ENCODE results near the gene GALNT18.

GALNT18 gene

DNA sequence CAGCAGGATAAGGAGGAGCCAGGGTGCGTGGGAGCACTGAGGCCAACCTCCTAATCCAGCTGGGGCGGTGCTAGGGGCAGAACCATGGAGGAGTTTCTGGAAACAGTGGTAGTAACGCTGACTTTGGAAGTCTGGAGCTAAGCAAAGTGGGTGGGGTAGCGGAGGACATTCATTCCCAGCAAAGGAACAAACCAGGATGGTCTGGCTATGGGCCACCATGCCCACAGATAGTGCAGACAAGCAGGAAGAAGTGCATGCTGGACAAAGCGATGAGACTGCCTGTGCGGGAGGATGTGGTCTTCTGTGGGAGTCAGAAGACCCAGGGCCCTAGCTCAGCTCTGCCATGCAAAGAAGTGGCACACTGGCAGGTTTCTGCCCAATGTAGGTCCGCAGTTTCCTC is 197.1 kb downstream of the GALNT18 start:
- DNase-seq (ENCODE audit: low read depth, low spot score) = no peak
- no peak overlapping the region for H3K27ac ChIP-seq

DNA sequence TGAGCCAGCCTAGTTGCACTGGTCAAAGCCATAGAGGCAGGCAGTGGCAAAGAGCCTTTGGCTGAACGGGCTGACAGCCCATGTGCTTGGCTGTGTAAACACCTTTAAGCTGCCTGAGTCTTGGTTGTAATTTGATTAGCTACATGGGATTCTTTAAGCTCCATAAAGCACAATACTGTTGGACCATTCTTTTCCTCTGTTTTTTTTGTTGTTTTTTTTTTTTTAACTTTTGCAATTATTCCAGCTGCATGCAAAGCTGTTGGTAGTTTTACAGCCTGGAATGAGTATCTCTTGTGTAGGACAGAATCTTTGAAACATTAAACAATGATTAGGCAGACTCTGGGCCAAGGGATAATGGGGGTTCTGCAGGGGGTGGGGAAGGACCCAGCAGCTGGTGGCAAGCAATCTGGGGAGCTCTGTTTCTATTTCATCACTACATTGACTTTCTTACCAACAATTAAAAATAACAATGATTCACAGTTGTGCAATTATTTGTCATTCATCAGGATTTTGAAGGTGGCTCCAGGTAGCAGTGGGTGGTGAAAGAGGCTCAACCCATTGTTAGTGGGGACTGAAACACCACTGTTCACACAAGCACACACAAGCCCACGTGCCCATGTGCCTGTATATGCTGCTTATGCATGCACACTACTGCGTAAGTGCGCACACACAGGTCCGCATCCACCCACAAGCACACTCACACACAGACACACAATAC is 199.2 kb downstream of the GALNT18 start:
- peak; percentile 48 for DNase-seq (ENCODE audit: low read depth, low spot score)
- no peak overlapping the region for H3K27ac ChIP-seq

DNA sequence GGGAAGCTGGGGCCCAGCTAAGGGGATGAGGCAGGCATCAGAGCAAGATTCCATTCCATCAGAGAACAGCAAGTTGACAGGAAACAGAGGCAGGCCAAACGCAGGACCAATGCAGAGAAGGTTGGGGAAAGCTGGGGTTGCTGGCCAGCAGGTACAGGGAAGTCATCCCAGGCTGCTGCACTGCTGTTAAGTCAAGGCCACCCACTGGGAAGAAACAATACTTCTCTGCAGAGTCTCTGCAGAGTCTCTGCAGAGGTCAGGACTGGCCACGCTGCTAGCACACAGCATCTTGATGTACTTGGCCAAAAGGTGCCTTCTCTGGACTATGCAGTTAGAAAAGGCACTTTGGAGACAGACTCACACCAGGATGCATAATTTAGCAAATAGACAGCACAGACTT is 200.3 kb downstream of the GALNT18 start:
- no peak for DNase-seq (ENCODE audit: low read depth, low spot score)
- H3K27ac ChIP-seq = no peak overlapping the region

DNA sequence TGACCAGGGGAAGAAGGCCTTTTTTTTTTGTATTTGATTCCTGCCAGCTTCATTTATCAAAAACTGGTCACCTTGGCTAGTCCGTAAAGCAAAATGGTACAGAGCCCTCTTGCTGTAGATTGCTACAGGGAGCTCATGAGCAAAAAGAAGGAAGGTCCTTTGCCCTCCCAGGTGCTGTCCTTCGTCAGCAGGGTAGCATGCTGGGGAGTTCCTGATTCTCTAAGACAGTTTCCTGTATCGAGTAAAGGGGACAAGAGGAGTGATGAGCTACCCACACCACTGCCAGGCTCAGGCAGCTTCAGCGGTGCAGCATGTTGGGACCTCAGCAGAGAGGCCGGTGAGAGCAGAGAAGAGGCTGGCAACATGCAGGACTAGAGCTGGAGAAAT is 200.9 kb downstream of the GALNT18 start:
- no peak overlapping the region for H3K27ac ChIP-seq
- no peak for DNase-seq (ENCODE audit: low read depth, low spot score)

DNA sequence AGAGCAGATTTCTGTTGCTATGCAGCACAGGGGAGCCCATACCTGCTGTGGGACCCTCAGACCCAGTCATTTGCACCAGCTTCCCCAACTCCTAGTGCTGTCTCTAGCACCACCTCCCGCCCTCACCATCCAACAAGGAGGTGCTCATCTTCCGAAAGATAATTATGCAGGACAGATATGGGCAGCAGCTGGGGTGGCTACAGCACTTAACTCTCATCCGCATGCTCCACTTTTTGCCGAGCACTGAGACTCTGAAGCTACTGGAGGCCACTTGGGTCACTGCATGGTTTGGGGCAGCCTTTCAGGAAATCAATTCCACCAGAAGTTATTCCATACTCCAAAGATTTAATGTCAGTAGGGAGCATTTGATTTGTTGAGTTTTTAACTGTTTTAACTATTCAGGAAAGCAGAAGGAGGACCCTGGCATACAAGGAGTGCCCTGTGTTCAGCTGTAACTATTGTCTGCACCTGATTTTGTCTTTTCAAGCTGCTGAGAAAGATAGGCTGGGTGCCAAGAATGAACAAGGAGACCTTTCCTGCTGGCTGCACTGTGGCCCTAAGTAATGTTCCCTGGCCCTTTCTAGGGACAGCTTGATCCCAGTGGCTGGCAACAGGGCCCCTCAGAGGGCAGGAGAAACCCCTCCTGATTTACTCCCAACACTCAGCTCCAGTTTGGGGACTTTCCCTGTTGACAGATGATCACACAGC is 201.5 kb downstream of the GALNT18 start:
- DNase-seq (ENCODE audit: low read depth, low spot score) = no peak
- H3K27ac ChIP-seq = no peak overlapping the region

DNA sequence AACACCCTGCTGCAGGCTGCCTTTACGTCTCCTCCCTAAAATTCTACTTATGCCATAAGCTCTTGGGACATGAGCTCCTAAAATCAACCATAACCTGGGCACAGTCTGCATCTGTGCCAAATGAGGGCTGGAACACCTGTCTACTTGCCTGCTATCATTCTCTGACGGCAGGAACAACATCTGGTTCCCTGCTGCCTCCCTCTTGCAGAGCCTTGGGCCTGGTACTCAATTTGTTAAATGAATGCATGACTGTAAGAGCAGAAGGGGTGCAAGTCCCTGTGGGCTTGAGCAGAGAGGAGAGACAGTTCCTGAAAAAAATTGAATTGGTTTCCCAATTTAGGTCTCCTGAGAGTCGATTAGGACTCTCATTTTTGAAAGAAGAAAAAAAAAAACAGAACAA is 202.1 kb downstream of the GALNT18 start:
- DNase-seq (ENCODE audit: low read depth, low spot score) = no peak
- no peak overlapping the region for H3K27ac ChIP-seq

DNA sequence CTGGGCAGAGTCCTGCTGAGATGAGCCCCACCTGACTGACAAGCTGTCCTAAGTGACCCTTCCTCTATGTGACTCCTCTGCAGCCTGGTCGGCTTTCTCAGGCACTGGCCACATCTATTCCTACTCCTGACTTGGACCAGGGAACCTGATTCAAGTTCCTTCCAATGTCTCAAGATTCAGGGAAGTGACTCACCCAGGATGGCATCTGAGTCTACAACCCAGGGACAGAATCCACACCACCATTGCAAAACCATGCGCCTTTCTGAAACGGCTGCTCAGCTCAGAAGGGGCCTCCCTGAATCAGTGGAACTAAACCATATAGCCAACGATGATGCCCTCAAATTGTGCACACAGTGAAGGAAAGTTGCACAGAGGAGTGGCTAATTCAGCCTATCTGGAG is 204.9 kb downstream of the GALNT18 start:
- DNase-seq (ENCODE audit: low read depth, low spot score) = no peak
- H3K27ac ChIP-seq = no peak overlapping the region

DNA sequence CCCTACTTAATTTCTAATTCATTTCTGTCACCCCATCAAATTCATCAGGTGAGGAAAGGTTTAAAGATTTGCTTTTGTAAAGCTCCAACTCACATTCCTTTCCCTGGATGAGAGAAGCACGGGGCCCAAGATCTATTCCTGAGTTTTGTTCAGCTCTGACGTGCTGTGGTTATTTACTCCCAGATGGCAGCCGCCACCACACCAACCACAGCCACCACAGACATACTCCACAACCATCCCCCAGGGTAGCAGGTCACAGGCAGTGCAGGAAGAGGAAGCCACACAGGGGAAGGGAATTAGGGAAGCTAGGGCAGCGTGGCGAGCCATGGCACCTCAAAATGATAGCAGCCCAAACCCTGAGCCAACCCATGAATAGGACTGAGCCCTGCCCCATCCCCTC is 205.3 kb downstream of the GALNT18 start:
- no peak overlapping the region for H3K27ac ChIP-seq
- DNase-seq (ENCODE audit: low read depth, low spot score) = no peak

DNA sequence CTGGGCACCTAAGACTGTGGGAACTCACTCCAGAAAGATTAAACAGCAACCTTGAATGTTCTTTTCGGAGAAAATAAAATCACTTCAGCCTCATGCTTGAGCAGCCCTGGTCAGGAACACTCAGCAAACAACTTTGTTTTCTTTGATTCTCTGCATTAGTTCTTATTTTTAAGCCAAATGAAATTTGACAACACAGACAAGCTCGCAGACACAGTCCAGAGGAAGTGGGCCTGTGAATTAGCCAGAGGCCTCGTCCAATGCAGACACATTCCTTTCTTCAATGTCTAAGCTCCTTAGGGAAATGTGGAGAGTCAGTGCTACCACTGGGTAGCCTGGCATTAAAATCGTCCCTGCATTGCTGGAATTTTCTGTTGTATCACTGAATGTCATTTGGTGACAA is 205.9 kb downstream of the GALNT18 start:
- DNase-seq (ENCODE audit: low read depth, low spot score) = no peak
- no peak overlapping the region for H3K27ac ChIP-seq

DNA sequence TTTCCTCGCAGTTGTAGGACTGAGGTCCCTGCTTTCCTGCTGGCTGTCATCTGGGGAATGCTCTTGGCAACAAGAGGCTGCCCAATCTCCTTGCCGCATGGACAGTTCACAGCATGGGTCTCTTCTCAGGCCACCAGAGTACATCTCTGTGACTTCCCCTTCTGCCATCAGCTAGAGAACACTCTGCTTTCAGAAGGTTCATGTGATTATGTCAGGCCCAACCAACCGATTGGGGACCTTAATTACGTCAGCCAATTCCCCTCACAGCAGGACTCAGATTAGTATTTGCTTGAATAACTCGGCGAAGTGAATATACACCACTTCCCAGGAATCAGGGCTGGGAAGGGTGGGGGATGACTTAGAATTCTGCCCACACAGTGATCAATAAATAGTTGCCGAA is 206.8 kb downstream of the GALNT18 start:
- no peak overlapping the region for H3K27ac ChIP-seq
- DNase-seq (ENCODE audit: low read depth, low spot score) = no peak

DNA sequence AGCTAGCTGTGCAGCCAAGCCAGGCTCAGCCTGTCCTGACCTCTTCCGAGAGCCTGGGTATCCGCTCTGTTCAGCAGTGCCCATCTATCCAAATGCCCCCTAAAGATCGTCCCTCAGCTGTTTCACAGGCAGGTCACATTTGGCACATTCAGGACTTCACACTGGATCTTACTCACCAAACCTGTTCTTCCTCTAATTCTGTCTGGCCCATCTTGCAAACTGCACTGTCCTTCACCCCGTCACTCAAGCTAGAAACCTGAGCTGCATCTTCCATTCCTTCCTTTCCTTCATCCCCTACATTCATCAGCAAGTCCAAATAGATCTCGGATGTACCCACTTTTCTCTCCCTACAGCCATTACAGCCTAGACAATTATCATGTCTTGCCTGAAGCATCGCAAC is 208.0 kb downstream of the GALNT18 start:
- H3K27ac ChIP-seq = no peak overlapping the region
- DNase-seq (ENCODE audit: low read depth, low spot score) = no peak

DNA sequence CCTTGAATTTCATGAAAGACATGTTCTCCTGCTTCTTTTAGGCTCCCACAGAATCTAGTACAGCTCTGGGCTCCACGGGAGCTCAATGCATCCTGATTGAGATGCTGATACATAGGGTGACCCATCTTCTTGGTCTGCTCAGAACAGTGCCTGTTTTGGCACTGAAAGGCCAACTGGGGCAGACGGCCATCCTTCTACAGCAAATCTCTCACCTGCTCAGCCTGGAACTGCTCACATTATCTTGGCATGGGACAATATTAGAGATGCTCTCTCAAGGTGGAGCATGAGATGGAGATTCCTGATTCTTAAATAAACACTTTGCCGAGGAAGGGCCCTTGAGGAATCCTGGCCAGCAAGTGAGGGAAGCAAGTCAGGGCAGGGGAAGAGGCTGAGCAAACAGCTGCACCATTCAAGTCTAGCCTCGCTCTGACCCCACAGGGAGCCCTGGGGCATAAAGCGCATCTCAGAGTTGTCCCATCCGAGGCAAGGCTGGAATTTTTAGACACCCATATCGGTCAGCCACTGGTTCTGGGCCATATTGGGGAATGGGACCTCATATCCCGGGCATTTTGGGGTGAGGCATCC is 210.3 kb downstream of the GALNT18 start:
- DNase-seq (ENCODE audit: low read depth, low spot score) = no peak
- H3K27ac ChIP-seq = no peak overlapping the region

DNA sequence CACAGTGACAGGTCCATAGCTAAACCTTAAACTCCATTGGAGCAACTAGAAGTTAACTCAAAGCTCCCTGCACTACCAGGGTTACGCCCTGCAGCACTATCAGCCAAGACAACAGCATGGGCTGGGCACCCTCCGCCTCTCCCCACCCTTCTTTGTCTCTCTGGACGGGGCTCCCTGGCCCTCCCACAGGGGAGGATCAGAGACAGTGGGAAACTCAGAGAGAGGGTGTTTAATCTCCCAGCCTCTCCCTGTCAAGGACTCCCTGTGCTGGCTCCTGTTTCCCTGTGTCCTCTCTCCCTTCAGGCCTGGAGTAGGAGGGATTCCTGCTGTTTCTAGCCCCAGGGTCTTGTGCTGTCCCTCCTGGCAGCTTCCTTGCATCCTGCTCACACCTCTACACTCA is 211.9 kb downstream of the GALNT18 start:
- DNase-seq (ENCODE audit: low read depth, low spot score) = no peak
- H3K27ac ChIP-seq = no peak overlapping the region

DNA sequence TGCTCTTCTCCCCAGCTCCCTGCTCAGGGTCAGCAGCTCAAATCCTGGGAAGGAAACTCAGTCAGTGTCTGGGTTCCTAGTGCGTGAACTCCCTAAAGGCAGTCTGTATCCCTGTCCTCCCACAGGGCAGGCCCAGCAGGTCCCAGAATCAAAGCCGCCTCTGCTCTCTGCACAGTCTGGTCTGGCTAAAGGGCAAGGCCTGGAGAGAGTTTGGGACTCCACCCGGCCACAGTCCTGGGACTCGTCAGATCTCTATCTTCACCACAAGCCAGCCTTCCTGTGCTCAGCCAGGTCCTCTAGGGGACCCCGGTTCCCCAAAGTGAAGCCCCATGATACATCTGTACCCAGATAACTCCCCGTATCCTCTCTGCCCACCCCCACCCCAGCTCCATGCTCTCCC is 212.6 kb downstream of the GALNT18 start:
- H3K27ac ChIP-seq = no peak overlapping the region
- DNase-seq (ENCODE audit: low read depth, low spot score) = no peak

DNA sequence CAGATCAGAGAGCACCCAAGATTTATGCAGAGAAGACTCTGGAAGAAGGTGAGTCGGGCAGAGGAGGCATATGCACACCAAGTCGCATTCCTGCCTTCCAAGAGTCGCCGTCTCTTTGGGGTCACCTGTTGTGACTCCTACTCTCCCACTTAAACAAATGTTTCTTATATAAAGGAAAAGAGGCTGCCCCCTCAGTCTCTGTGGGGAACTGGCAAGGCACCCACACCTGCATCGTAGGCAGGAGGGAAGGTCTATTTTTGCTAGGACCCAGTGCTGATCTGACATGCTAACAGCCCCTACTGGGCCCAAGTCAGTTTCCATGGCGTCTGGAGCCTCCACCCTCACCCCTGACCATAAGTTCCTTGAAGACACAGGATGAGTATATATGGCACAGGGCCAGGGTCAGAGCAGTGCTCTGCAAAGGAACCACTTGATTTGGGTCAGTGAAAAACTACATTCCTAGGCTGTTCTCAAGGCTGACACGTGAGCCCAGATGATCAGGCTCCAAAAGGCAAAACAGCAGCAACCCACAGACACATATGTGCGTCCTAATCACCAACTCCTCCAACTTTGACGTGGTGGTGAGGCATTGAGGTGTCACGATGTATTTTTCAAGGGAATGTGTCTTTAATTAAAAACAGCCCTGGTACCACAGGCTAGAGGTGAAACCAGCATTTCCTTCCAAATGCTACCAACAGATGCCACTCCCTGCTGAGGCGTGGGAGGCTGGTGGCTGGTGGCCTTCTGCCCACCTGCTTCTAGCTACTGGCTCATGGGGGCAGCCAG is 213.2 kb downstream of the GALNT18 start:
- DNase-seq (ENCODE audit: low read depth, low spot score) = no peak
- no peak overlapping the region for H3K27ac ChIP-seq

DNA sequence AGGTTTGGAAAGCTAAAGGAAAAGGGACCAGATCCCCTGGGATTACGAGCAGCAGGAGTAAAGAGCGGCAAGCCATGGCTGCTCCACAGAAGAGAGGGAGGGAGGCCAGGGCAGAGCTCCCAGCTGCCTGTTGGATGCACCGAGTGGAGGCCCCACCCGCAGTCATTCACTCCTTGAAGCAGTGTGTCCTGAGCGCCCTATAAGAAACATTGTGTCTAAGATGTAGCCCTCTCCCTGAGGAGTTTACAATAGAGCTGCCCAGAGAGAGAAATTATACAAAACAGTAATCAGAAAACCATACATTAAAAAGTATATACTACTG is 214.1 kb downstream of the GALNT18 start:
- H3K27ac ChIP-seq = no peak overlapping the region
- no peak for DNase-seq (ENCODE audit: low read depth, low spot score)

DNA sequence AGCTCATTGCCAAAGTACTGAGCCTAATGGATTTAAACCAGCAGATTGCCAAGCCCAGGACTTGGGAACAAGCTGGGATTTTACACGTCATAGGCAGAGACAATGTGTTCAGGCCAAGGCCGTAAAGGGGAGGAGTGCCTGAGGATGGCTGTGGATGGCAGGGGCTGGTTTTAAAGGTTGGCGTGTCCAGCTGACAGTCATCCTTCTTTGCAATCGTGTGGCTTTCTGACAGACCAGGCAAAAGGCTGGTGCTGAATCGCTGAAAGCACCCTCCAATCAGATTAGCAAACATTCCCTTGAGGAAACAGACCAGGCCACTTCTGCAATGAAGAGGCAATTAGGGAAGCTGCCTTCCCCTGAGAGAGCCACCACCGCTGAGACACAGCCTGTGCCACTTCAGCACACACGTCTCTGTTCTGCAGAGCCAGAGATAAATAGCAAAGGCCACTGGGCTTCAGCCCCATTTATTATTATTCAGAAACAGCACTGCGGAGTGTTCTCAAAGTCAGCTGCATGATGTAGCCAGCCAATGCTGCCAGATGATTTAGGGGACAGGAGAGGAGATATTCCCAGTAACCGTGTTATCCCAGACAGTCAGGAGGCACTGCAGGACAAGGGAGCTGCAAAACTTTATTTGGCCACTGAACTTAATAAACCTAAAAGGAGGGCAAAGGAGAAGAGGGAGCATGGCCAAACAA is 214.6 kb downstream of the GALNT18 start:
- H3K27ac ChIP-seq = no peak overlapping the region
- DNase-seq (ENCODE audit: low read depth, low spot score) = no peak

DNA sequence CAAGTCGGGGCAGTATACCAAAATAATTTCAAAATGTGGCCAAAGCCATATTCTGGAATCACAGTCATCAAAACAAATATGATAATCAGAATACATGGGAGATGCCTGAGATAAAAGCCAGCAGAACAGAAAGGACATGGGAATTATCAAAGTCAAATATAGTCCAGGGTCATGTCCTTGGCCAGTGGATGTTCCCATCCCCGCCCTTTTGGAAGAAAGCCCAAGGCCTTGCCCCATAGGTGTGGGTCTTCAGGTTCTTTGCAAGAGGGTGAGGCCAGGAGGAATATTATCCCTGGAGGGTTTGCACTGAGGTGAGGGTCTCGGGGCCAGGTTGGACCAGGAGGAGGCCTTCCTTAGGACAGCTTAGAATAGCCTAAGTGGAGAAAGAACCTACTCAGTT is 215.2 kb downstream of the GALNT18 start:
- no peak overlapping the region for H3K27ac ChIP-seq
- no peak for DNase-seq (ENCODE audit: low read depth, low spot score)

DNA sequence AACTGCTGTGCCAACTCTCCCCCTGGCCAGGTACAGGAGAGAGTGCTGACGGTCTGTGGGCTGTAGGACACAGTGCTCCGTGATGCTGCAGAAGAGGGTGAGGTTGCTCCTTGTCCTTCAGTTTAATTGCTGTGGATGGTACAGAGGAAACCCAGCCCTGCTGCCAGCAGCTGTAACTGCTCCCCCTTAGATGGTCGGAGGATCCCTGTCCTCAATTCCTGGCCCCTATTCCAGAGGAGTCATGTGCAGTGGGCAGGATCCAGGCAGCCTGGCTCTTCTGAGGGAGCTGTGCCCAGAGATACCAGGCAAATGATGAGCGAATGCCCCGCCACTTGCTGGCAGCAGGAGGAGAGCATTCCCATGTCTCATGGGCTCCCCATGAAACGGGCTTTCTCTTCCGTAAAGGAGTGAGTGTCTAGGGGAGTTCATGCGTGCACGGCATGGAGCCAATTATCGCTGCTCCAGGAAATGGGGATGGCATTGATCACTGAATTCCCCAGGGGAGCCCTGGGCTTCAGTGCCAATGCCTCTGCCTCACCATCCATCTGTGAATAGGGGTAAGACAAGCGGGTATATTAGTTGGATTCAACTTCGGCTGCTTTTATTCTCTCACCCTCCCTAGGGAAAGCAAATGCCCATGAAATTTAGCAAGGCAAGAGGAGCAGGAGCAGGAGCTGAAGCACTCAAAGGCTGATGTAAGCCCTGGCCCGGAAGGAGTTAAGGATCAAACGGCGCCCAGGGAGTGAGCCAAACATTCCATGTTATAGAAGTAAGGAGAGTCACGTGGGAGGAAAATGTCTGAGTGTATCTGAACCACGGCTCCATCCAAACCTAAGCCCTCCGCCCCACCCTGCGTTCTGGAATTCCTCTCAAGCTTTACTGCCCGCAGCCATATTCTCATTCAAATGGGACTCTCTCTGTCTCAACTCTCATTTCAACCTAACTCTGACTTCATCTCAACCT is 217.8 kb downstream of the GALNT18 start:
- no peak overlapping the region for H3K27ac ChIP-seq
- no peak for DNase-seq (ENCODE audit: low read depth, low spot score)

Data from epithelial cell of prostate (primary cell).